Measurements from ENCODE around the gene STX8.

DNA sequence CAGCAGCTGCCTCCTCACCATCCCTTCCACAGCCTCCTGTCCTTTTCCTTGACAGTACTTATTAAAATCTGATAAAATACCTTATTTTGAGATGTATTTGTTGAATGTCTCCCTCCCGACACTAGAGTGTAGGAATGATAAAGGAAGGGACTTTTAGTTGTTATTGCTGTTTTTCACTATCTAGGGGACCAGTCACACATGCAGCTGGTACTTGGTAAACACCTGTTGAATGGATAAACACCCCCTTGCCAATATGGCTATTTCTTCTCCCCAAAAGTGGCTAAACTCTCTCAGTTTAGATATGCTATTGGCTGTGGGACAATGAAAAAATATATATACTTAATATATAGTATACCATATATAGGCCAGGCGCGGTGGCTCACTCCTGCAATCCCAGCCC lies 96.7 kb downstream of the STX8 start:
- TF ChIP-seq, protein P1, sequence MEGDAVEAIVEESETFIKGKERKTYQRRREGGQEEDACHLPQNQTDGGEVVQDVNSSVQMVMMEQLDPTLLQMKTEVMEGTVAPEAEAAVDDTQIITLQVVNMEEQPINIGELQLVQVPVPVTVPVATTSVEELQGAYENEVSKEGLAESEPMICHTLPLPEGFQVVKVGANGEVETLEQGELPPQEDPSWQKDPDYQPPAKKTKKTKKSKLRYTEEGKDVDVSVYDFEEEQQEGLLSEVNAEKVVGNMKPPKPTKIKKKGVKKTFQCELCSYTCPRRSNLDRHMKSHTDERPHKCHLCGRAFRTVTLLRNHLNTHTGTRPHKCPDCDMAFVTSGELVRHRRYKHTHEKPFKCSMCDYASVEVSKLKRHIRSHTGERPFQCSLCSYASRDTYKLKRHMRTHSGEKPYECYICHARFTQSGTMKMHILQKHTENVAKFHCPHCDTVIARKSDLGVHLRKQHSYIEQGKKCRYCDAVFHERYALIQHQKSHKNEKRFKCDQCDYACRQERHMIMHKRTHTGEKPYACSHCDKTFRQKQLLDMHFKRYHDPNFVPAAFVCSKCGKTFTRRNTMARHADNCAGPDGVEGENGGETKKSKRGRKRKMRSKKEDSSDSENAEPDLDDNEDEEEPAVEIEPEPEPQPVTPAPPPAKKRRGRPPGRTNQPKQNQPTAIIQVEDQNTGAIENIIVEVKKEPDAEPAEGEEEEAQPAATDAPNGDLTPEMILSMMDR (IDR thresholded peaks at IDR 0.05), result no peak
- TF ChIP-seq POLR2A (IDR thresholded peaks at IDR 0.05), result no peak
